SK-N-MC (cell line): ENCODE measurements around the gene MKRN2.

Source experiments
- EZH2 ChIP-seq: fragments of 200-600 bp; sonication (generic); IDR thresholded peaks from one replicate; pipeline ENCODE4 v1.6.1; 2017; ENCODE audit warnings: antibody characterized with exemption
- FOXP2 ChIP-seq: optimal IDR thresholded peaks from 2 replicates; pipeline ENCODE3; 2011; ENCODE audit warnings: mild to moderate bottlenecking, moderate library complexity; ENCODE audit not compliant: insufficient read depth; ENCODE audit errors: extremely low read length, control extremely low read depth
- POLR2AphosphoS5 ChIP-seq: IDR thresholded peaks from 2 replicates; pipeline ENCODE4 v1.6.1; 2012; ENCODE audit warnings: mild to moderate bottlenecking, low read depth, low read length, borderline replicate concordance

- TF ChIP-seq EZH2 (no peak), POLR2AphosphoS5 (no peak), FOXP2 (no peak)
Measured at GRCh38 chr3:12620729-12621128, 63.8 kb downstream of the MKRN2 start.
